Heart left ventricle (tissue), 13 donors: Measurements from ENCODE around the gene UPK3A.
"Not testable (repeated sequence)": the region's sequence is repeated elsewhere in the genome, so short reads cannot be mapped to it uniquely, and the experiment has no call there.

Source experiments
- POLR2A ChIP-seq, 2 donors: fragments of 450-650 bp; IDR thresholded peaks; one replicate each; pipeline ENCODE4 v1.6.1; 2017; ENCODE audit warnings: antibody characterized with exemption in 2 of 2, mild to moderate bottlenecking in 2 of 2, moderate library complexity in 2 of 2
- TF ChIP-seq, protein P1 (sequence below), 12 donors: fragments of 200-600 bp; sonication (generic) in 4 of 12; IDR thresholded peaks; one replicate each; pipeline versions ENCODE4 v1.5.0 to v1.8.0; 2018 to 2022; ENCODE audit warnings: antibody characterized with exemption in 12 of 12, mild to moderate bottlenecking in 5 of 12
- donor health status: ischemic (EF 13 %, LVEDD 7.1; RV severe dilation, severe dysfunction).
- donor health status: DM: no; HTN: yes; CAD: no.
- donor health status: DM: no; HTN: no; CAD: no.
- donor health status: ischemic (EF 25% LVEDD 6.9; RV normal size, moderate dysfunction).
- donor health status: ischemic (EF 25% LVEDD 5.7; RV mildly dilated, moderate dysfunction).
- donor health status: ischemic (EF 35%, LVEDD 5.7; RV mildly dilated, moderate dysfunction).
- donor health status: nonischemic (EF 11% LVEDD 7.7; RV severe dilation, severe dysfunction).
- donor health status: DM: yes; HTN: yes; CAD: no.
- donor health status: PGD.
- donor health status: ischemic (EF 29% LVEDD 5.4; RV normal size, mild dysfunction).
- donor health status: nonischemic (EF 23%, LVEDD 6.1; RV moderate dilation, normal function).

DNA sequence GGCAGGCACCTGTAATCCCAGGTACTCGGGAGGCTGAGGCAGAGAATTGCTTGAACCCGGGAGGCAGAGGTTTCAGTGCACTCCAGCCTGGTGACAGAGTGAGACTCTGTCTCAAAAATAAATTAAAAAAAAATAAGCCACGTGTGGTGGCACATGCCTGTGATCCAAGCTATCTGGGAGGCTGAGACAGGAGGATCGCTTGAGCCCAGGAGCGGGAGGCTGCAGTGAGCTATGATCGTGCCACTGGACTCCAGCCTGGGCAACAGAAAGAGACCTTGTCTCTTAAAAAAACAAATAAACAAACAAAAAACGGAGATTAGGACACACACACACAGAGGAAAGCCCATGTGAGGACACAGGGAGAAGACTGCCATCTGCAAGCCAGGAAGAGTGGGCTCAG, 7.0 kb upstream of the UPK3A start:
- TF ChIP-seq, protein P1, sequence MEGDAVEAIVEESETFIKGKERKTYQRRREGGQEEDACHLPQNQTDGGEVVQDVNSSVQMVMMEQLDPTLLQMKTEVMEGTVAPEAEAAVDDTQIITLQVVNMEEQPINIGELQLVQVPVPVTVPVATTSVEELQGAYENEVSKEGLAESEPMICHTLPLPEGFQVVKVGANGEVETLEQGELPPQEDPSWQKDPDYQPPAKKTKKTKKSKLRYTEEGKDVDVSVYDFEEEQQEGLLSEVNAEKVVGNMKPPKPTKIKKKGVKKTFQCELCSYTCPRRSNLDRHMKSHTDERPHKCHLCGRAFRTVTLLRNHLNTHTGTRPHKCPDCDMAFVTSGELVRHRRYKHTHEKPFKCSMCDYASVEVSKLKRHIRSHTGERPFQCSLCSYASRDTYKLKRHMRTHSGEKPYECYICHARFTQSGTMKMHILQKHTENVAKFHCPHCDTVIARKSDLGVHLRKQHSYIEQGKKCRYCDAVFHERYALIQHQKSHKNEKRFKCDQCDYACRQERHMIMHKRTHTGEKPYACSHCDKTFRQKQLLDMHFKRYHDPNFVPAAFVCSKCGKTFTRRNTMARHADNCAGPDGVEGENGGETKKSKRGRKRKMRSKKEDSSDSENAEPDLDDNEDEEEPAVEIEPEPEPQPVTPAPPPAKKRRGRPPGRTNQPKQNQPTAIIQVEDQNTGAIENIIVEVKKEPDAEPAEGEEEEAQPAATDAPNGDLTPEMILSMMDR (IDR thresholded peaks at IDR 0.05), result not testable (repeated sequence)
- TF ChIP-seq POLR2A (IDR thresholded peaks at IDR 0.05), result not testable (repeated sequence)
